Measurements from ENCODE around the gene FOSL1. TPM values are rescaled to one million over a fixed set of nuclear protein-coding genes. Genes with fewer than 3 reads are reported as not detected.

FOSL1 gene
- total RNA-seq, 1 experiment from 2014 or later: 186 TPM

- POLR2A ChIA-PET: interaction anchor here (0.6 to 1.1 kb wide), 3 partner anchors 8 to 27 kb away, joined by 3 to 9 read pairs (median 4); no protein-coding TSS in a partner anchor
Observed at GRCh38 chr11:65885231-65885630, 15.0 kb downstream of the FOSL1 start.

DNA sequence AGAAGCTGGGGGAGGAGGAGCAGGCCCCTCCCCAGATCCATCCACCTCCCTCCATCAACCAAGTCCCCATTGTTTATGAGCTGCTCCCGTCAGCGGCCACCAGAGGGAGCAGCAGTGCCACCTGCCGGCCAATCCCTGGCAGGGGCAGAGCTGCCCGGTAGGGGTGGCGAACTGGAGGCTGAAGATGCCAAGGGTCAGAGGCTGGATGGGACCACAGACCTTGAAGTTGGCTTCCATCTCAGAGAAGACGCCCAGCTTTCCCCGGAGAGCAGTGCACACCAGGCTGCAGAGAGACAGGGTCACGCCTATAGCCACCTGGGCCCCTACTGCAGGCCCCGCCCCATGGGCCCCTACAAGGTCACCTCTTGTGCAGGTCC lies 15.5 kb downstream of the FOSL1 start:
- Histone ChIP-seq H3K4me1 (ENCODE audit: control insufficient read depth, insufficient read depth, low read length) (peaks cover 33% of the 10 kb centered on the region), H3K4me3 (ENCODE audit: low read depth in 2 of 2, low read length in 2 of 2) (no peak overlapping the region), H3K9me3 (ENCODE audit: control insufficient read depth, insufficient read depth, low read depth, low read length) (no peaks in the 10 kb centered on the region), H3K27ac (ENCODE audit: low read length) (no peak overlapping the region), H3K27me3 (ENCODE audit: control insufficient read depth, insufficient read depth, low read length) (no peaks in the 10 kb centered on the region), H3K36me3 (ENCODE audit: control insufficient read depth, insufficient read depth, low read length) (peaks cover 4% of the 10 kb centered on the region; the same call in 1 of the 2 replicates)
- ChIA-PET CTCF (interaction anchor here (0.5 to 2.1 kb wide), 19 partner anchors 11 to 172 kb away, joined by 3 to 14 read pairs (median 5); partner anchors contain the start of genes KAT5 and MUS81), POLR2A (interaction anchor here (0.5 to 1.1 kb wide), 5 partner anchors 8 to 79 kb away, joined by 3 to 9 read pairs (median 4); partner anchors contain the start of gene MUS81)
- intact Hi-C loops (cut with micrococcal nuclease; ENCODE audit: unreplicated experiment): no loop called here
- in situ Hi-C loops (cut with HindIII; ENCODE audit: low pct_unique_long_range_greater_than_20kb, low sequenced_read_pairs): no loop called here
- TF ChIP-seq, protein P1, sequence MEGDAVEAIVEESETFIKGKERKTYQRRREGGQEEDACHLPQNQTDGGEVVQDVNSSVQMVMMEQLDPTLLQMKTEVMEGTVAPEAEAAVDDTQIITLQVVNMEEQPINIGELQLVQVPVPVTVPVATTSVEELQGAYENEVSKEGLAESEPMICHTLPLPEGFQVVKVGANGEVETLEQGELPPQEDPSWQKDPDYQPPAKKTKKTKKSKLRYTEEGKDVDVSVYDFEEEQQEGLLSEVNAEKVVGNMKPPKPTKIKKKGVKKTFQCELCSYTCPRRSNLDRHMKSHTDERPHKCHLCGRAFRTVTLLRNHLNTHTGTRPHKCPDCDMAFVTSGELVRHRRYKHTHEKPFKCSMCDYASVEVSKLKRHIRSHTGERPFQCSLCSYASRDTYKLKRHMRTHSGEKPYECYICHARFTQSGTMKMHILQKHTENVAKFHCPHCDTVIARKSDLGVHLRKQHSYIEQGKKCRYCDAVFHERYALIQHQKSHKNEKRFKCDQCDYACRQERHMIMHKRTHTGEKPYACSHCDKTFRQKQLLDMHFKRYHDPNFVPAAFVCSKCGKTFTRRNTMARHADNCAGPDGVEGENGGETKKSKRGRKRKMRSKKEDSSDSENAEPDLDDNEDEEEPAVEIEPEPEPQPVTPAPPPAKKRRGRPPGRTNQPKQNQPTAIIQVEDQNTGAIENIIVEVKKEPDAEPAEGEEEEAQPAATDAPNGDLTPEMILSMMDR (IDR thresholded peaks at IDR 0.05): peak; percentile 100
- TF ChIP-seq SIN3A (IDR thresholded peaks at IDR 0.05; ENCODE audit: borderline replicate concordance, insufficient read depth, low read depth, low read length) (no peak), TCF7L2 (IDR thresholded peaks at IDR 0.05; ENCODE audit: low read depth, low read length) (no peak), POLR2AphosphoS5 (IDR thresholded peaks at IDR 0.05; ENCODE audit: low read depth, low read length) (peak; percentile 49; the same call in 1 of the 2 replicates)
- TF ChIP-seq, protein P2, sequence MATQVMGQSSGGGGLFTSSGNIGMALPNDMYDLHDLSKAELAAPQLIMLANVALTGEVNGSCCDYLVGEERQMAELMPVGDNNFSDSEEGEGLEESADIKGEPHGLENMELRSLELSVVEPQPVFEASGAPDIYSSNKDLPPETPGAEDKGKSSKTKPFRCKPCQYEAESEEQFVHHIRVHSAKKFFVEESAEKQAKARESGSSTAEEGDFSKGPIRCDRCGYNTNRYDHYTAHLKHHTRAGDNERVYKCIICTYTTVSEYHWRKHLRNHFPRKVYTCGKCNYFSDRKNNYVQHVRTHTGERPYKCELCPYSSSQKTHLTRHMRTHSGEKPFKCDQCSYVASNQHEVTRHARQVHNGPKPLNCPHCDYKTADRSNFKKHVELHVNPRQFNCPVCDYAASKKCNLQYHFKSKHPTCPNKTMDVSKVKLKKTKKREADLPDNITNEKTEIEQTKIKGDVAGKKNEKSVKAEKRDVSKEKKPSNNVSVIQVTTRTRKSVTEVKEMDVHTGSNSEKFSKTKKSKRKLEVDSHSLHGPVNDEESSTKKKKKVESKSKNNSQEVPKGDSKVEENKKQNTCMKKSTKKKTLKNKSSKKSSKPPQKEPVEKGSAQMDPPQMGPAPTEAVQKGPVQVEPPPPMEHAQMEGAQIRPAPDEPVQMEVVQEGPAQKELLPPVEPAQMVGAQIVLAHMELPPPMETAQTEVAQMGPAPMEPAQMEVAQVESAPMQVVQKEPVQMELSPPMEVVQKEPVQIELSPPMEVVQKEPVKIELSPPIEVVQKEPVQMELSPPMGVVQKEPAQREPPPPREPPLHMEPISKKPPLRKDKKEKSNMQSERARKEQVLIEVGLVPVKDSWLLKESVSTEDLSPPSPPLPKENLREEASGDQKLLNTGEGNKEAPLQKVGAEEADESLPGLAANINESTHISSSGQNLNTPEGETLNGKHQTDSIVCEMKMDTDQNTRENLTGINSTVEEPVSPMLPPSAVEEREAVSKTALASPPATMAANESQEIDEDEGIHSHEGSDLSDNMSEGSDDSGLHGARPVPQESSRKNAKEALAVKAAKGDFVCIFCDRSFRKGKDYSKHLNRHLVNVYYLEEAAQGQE (IDR thresholded peaks at IDR 0.05; ENCODE audit: insufficient read depth in 1 of 2, low read depth in 2 of 2, low read length in 1 of 2): no peak
- BruUV-seq (replicated peaks): no TSS peak
- ATAC-seq (peak; percentile 41), DNase-seq (ENCODE audit: low read depth, low spot score) (no peak)

More at GRCh38 chr11:65885231-65885630, 15.0 kb downstream of the FOSL1 start:
- TF ChIP-seq, protein P2 (IDR thresholded peaks at IDR 0.05; ENCODE audit: insufficient read depth in 1 of 2, low read depth in 2 of 2, low read length in 1 of 2): no peak
- DNase-seq (ENCODE audit: low read depth, low spot score) (no peak), ATAC-seq (no peak)
- H3K36me3 ChIP-seq (ENCODE audit: control insufficient read depth, insufficient read depth, low read length): peaks cover 4% of the 10 kb centered on the region; the same call in 1 of the 2 replicates
- in situ Hi-C loops (cut with HindIII; ENCODE audit: low pct_unique_long_range_greater_than_20kb, low sequenced_read_pairs): no loop called here
- no peak overlapping the region for H3K27ac ChIP-seq (ENCODE audit: low read length)
- BruUV-seq (replicated peaks): no TSS peak
- H3K4me1 ChIP-seq (ENCODE audit: control insufficient read depth, insufficient read depth, low read length): peaks cover 37% of the 10 kb centered on the region
- CTCF ChIA-PET: interaction anchor here (0.5 to 2.1 kb wide), 17 partner anchors 11 to 232 kb away, joined by 3 to 14 read pairs (median 5); partner anchors contain the start of genes KAT5 and MUS81
- intact Hi-C loops (cut with micrococcal nuclease; ENCODE audit: unreplicated experiment): no loop called here
- H3K4me3 ChIP-seq (ENCODE audit: low read depth in 2 of 2, low read length in 2 of 2): no peak overlapping the region
- no peaks in the 10 kb centered on the region for H3K9me3 ChIP-seq (ENCODE audit: control insufficient read depth, insufficient read depth, low read depth, low read length)
- H3K27me3 ChIP-seq (ENCODE audit: control insufficient read depth, insufficient read depth, low read length): no peaks in the 10 kb centered on the region
